K562 (cell line): ENCODE results near the gene SAE1.

Experiments used
- PRPF4 ChIP-seq: fragments of 200-400 bp; formaldehyde crosslinking; IDR thresholded peaks from one replicate; pipeline ENCODE4 v1.6.1; 2017; ENCODE audit warnings: low read length, low read depth, mild to moderate bottlenecking; ENCODE audit not compliant: insufficient read depth, poor library complexity, severe bottlenecking
- ZNF124 ChIP-seq: sonication (generic); formaldehyde crosslinking; IDR thresholded peaks from 2 replicates; pipeline ENCODE4 v1.8.1; 2022; ENCODE audit warnings: missing genetic modification reagents

- no peak for TF ChIP-seq ZNF124 (CRISPR knock-in tag)
- no peak for TF ChIP-seq PRPF4
Observed at GRCh38 chr19:47240996-47241918, 110.6 kb downstream of the SAE1 start.
